Activated T-cell treated with anti-CD3 and anti-CD28 coated beads, Interleukin-2, amount 50 U/mL, for 48 hours (primary cell): ENCODE measurements around the gene MAGEB16.

Source experiments
- DNase-seq, 2 experiments: peaks; one replicate each; pipeline ENCODE4 v3.0.0-alpha.2; 2020

MAGEB16 gene

GRCh38 chrX:35798042-35798441 lies at the start of gene MAGEB16:
Gene MAGEB16 (plus strand): TSS chrX:35798342. CDS start chrX:35802197, 3,855 bp downstream.
- DNase-seq, result no peak

GRCh38 chrX:35773958-35774564 lies 24.1 kb upstream of the MAGEB16 start:
- DNase-seq, result no peak

DNA sequence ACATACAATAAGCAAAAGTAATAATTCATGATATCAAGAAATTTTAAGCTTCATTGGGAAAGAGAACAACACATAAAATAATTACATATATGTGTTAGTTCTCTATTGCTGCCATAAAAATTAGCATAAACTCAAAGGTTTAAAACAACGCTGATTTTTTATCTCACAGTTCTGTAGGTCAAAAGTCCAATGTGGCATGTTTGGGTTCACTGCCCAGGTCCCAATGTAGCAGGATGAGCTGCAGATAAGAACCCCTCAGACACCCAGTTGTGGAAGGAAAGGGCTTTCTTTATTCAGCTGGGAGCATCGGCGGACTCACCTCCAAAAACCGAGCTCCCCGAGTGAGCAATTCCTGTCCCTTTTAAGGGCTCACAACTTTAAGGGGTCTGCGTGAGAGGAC lies 13.1 kb upstream of the MAGEB16 start:
- no peak for DNase-seq

DNA sequence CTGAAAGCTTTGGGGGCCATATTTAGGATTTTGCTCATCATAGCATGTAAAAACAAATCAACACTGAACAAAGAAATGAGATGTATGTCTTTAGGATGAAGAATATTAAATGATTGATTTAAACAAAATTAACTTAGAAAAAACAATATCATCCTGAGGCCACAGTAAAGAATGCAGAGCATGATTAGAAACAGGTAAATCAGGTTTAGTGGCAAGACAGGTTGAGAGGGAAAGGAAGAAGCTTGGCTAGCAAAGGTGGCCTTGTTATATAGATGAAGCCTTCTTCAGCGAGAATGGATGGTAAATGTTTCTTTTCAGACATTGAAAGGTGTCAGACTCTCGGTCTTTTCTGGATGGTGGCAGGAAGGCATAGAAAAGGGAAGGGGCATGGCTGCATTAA lies 11.9 kb upstream of the MAGEB16 start:
- DNase-seq, result no peak

- DNase-seq, result no peak
Observed at GRCh38 chrX:35787867-35788266, 10.3 kb upstream of the MAGEB16 start.

DNA sequence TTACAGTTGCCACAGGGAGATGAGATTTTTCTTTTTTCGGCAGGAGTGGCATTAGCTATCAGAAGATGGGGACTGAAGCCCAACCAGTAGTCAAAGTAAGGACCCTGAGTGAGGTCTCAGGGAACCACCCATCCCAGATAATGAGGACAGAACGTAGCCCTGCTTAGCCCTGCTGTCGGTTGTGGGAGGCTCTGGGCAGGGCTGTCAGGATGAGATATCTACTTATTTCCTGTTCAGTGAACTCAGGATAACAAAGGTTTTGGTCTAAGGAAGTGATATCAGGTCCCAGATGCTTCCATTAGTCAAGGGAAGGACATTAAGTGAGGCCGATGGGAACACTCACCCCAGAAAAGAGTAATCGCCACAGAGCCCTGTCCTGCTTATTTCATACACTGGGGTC lies 2.3 kb downstream of the MAGEB16 start:
- no peak for DNase-seq

- no peak for DNase-seq
Observed at GRCh38 chrX:35809781-35810180, 11.6 kb downstream of the MAGEB16 start.

DNA sequence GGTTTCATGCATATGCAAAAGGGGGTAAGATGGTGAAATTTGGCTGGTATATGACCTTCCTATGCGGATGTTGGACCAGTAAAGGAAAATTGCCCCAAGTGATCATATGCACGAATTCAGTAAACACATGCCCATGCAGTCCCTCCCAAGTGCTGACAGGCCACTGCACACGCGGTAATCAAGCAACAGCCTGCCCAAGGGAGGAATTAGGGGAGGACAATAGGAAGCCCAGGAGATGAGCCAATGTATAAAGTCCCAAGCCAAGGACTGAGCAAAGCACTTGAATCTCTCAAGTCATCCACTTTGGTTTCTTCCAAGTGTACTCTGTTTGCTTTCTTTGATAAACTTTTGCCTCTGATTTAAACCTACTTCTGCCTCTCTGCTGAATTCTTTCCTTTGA lies 21.1 kb downstream of the MAGEB16 start:
- DNase-seq, result no peak

GRCh38 chrX:35826503-35826902 lies 28.4 kb downstream of the MAGEB16 start:
- DNase-seq, result no peak

DNA sequence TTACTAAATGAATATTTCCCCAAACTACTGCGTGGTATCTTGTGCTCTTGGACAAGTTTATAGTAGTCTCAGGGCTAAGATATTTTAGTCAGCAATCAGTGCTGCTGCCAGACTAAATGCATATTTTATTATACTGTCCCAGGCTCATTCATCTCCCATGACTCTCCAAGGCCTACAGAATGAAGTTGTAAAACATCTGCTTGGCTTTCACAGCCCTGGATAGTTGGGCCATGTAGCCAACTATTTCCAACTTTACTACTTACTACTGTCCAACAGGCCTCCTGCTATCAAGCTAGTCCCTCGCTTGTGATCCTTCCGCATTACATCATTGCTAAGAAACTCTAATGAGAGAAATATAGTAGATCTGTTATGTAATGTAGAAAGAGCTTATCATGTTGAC lies 31.4 kb downstream of the MAGEB16 start:
- no peak for DNase-seq

DNA sequence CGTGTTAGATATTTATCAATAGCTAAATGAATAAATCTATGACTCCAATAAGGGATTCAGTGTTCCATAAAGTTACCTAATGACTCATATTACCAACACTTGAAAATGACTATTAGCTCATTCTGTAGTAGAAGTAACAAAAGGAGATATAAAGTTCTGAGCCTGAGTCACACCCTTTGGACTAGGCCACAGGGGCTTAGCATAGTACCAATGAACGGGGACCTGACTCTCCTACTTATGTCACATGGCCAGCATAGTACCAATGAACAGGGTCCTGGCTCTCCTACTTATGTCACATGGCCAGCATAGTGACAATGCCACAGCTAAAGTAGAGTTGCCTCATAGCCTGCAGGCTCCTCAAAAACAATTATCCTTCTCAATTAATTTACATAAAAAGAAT lies 43.7 kb downstream of the MAGEB16 start:
- no peak for DNase-seq

GRCh38 chrX:35842674-35843073 lies 44.5 kb downstream of the MAGEB16 start:
- no peak for DNase-seq

GRCh38 chrX:35847736-35848135 lies 49.6 kb downstream of the MAGEB16 start:
- DNase-seq, result no peak
